A549 (cell line): Measurements from ENCODE around the gene NKIRAS2. TPM values are rescaled to one million over a fixed set of nuclear protein-coding genes. Genes with fewer than 3 reads are reported as not detected.

Source experiments
- ATAC-seq, 2 experiments: fragments of 200-7000 bp in 1 of 2; fragments of >200 bp in 1 of 2; cut with Nextera tagmentation in 1 of 2; cut with Tn5 transposase in 1 of 2; 3 replicates each; pipeline versions ENCODE4 v1.8.0 to v1.9.1; 2018 to 2020; ENCODE audit warnings: mild to moderate bottlenecking in 1 of 2, moderate library complexity in 1 of 2
- CTCF ChIA-PET: fragments of 300-600 bp; sonication (Branson Sonifier 250); formaldehyde crosslinking; extraction: SDS; loops from one replicate; lab custom pipeline; 2021; ENCODE audit warnings: antibody characterized with exemption, inconsistent platforms; lab: Yijun Ruan, JAX
- POLR2A ChIA-PET: fragments of 350-600 bp; formaldehyde crosslinking; extraction: SDS; loops from one replicate; lab custom pipeline; 2021; ENCODE audit warnings: antibody characterized with exemption, inconsistent platforms; lab: Yijun Ruan, JAX
- DNase-seq, 2 experiments: peaks; one replicate each; pipeline versions ENCODE4 v3.0.0 to v3.0.0-alpha.2; 2011 to 2016; ENCODE audit warnings: low read depth in 1 of 2, low spot score in 1 of 2
- FAIRE-seq: peaks from 2 replicates; lab custom pipeline; 2011; peaks lifted over from hg19 to GRCh38; lab: Jason Lieb, UNC
- H3K27ac ChIP-seq, 2 experiments: fragments of >200 bp; sonication (Bioruptor Twin); formaldehyde crosslinking; 3 replicates each; pipeline ENCODE4 v1.5.1; 2016 to 2017
- H3K4me1 ChIP-seq: fragments of >200 bp; sonication (Bioruptor Twin); formaldehyde crosslinking; 3 replicates; pipeline ENCODE4 v1.6.1; 2016
- H3K4me2 ChIP-seq: fragments of >200 bp; sonication (Bioruptor Twin); formaldehyde crosslinking; 3 replicates; pipeline ENCODE4 v1.6.1; 2016
- H3K4me3 ChIP-seq: fragments of >200 bp; sonication (Bioruptor Twin); formaldehyde crosslinking; 3 replicates; pipeline ENCODE4 v1.5.1; 2016
- H3K9me3 ChIP-seq: fragments of >200 bp; sonication (Bioruptor Twin); formaldehyde crosslinking; 3 replicates; pipeline ENCODE4 v1.6.1; 2016
- BCL3 ChIP-seq: fragments of >200 bp; sonication (Bioruptor Twin); formaldehyde crosslinking; IDR thresholded peaks from 3 replicates; pipeline ENCODE4 v1.6.1; 2016
- CBX2 ChIP-seq: fragments of 200-600 bp; sonication (generic); IDR thresholded peaks from 2 replicates; pipeline ENCODE4 v1.6.1; 2016; ENCODE audit warnings: low read depth, mild to moderate bottlenecking, borderline replicate concordance
- CEBPB ChIP-seq, 2 experiments: fragments of >200 bp in 1 of 2; sonication (Bioruptor Twin) in 1 of 2; formaldehyde crosslinking in 1 of 2; IDR thresholded peaks; 2 replicates each; pipeline ENCODE4 v1.6.1; 2012 to 2016
- CHD2 ChIP-seq: fragments of 150-350 bp; IDR thresholded peaks from 2 replicates; pipeline ENCODE4 v1.6.1; 2014; ENCODE audit warnings: low read length; ENCODE audit not compliant: partially characterized antibody
- E2F6 ChIP-seq: IDR thresholded peaks from 2 replicates; pipeline ENCODE4 v1.6.1; 2012; ENCODE audit warnings: low read depth, borderline replicate concordance
- EP300 ChIP-seq, 2 experiments: fragments of >200 bp; sonication (Bioruptor Twin); formaldehyde crosslinking; IDR thresholded peaks; 2 replicates in 1 of 2; 3 replicates in 1 of 2; pipeline ENCODE4 v1.6.1; 2016 to 2017
- ESRRA ChIP-seq: fragments of 150-350 bp; IDR thresholded peaks from 2 replicates; pipeline ENCODE4 v1.6.1; 2014; ENCODE audit warnings: mild to moderate bottlenecking, low read length, borderline replicate concordance
- FOSL2 ChIP-seq, 2 experiments: fragments of 450-650 bp in 1 of 2; fragments of >200 bp in 1 of 2; sonication (Bioruptor Twin) in 1 of 2; formaldehyde crosslinking; IDR thresholded peaks; 2 replicates each; pipeline versions ENCODE4 v1.5.0 to v1.6.1; 2016 to 2020; ENCODE audit warnings: mild to moderate bottlenecking in 1 of 2, moderate library complexity in 1 of 2
- FOXS1 ChIP-seq: fragments of 250-450 bp; sonication (Bioruptor Pico); IDR thresholded peaks from 2 replicates; pipeline ENCODE4 v1.5.0; 2020; ENCODE audit warnings: mild to moderate bottlenecking, moderate library complexity
- HES2 ChIP-seq: fragments of >200 bp; sonication (Bioruptor Twin); formaldehyde crosslinking; IDR thresholded peaks from 2 replicates; pipeline ENCODE4 v1.6.1; 2016
- HOXB5 ChIP-seq: fragments of 250-450 bp; sonication (Bioruptor Pico); IDR thresholded peaks from 2 replicates; pipeline ENCODE4 v1.5.0; 2020; ENCODE audit warnings: mild to moderate bottlenecking, moderate library complexity
- JUNB ChIP-seq: fragments of >200 bp; sonication (Bioruptor Twin); formaldehyde crosslinking; IDR thresholded peaks from 2 replicates; pipeline ENCODE4 v1.6.1; 2016
- MYC ChIP-seq: IDR thresholded peaks from 2 replicates; pipeline ENCODE4 v1.6.1; 2012; ENCODE audit warnings: mild to moderate bottlenecking, inconsistent platforms, low read length, improper control_type of control experiment, borderline replicate concordance
- NFE2L2 ChIP-seq: fragments of 150-350 bp; conservative IDR thresholded peaks from 2 replicates; pipeline ENCODE4 v1.6.1; 2014; ENCODE audit warnings: low read length
- NR3C1 ChIP-seq: fragments of >200 bp; sonication (Bioruptor Twin); formaldehyde crosslinking; IDR thresholded peaks from 3 replicates; pipeline ENCODE4 v1.6.1; 2017
- PBX3 ChIP-seq: IDR thresholded peaks from 2 replicates; pipeline ENCODE4 v1.6.1; 2012
- PHF8 ChIP-seq: fragments of 200-600 bp; sonication (generic); IDR thresholded peaks from 2 replicates; pipeline ENCODE4 v1.6.1; 2016; ENCODE audit warnings: low read depth, mild to moderate bottlenecking, antibody characterized with exemption, moderate library complexity, borderline replicate concordance
- RAD21 ChIP-seq, 2 experiments: fragments of >200 bp in 1 of 2; sonication (Bioruptor Twin) in 1 of 2; formaldehyde crosslinking in 1 of 2; IDR thresholded peaks in 1 of 2; conservative IDR thresholded peaks in 1 of 2; 2 replicates in 1 of 2; 3 replicates in 1 of 2; pipeline ENCODE4 v1.6.1; 2012 to 2018; ENCODE audit warnings: inconsistent platforms in 1 of 2
- RARB ChIP-seq: fragments of 250-450 bp; sonication (Bioruptor Pico); IDR thresholded peaks from 2 replicates; pipeline ENCODE4 v1.8.0; 2021; ENCODE audit warnings: mild to moderate bottlenecking, moderate library complexity
- SMC3 ChIP-seq: fragments of >200 bp; sonication (Bioruptor Twin); formaldehyde crosslinking; IDR thresholded peaks from 3 replicates; pipeline ENCODE4 v1.6.1; 2018; ENCODE audit warnings: inconsistent platforms
- TP53 ChIP-seq: fragments of 250-450 bp; sonication (Bioruptor Pico); IDR thresholded peaks from 2 replicates; pipeline ENCODE4 v1.5.0; 2021; ENCODE audit warnings: mild to moderate bottlenecking, moderate library complexity
- ZSCAN20 ChIP-seq: fragments of 250-450 bp; sonication (Bioruptor Pico); IDR thresholded peaks from 2 replicates; pipeline ENCODE4 v1.8.0; 2022; ENCODE audit warnings: mild to moderate bottlenecking, moderate library complexity
- WGBS: methylation state at CpG from one replicate; pipeline ENCODE4 v1.1.6; 2017; ENCODE audit errors: missing lambda C conversion rate; 5-methylcytosine and 5-hydroxymethylcytosine counted together
- polyA plus RNA-seq, 4 experiments: library from polyadenylated mRNA; depleted of rRNA in 3 of 4; stranded (reverse); fragments of >200 nt; fragmentation: RNase III in 1 of 4; extraction: RNeasy Plus Mini Kit Qiagen cat#74134 plus additional on column Dnase treatment in 1 of 4; gene quantifications; 2 replicates in 3 of 4; 3 replicates in 1 of 4; pipeline ENCODE4 v1.2.3, GENCODE V29; 2011 to 2017

Gene NKIRAS2
- polyA plus RNA-seq, 2 of the 4 experiments (the other 2 are of a cell fraction): 48.0 to 52.2 TPM

GRCh38 chr17:42056635-42057034 lies 36.7 kb downstream of the NKIRAS2 start:
- Histone ChIP-seq H3K27ac (no peak overlapping the region), H3K9me3 (no peaks in the 10 kb centered on the region), H3K4me3 (no peak overlapping the region), H3K4me2 (no peak overlapping the region), H3K4me1 (no peaks in the 10 kb centered on the region)
- ATAC-seq: no peak
- ChIA-PET POLR2A (no interaction called here), CTCF (interaction anchor here (0.6 to 16.9 kb wide), 8 partner anchors 9 to 124 kb away, joined by 3 to 454 read pairs (median 7); partner anchors contain the start of genes DHX58, KAT2A, NKIRAS2 and ZNF385C)
- no peak for DNase-seq
- 72% methylated on average over 3 of the region's 3 CpGs for WGBS
- no peak for FAIRE-seq
- TF ChIP-seq EP300 (IDR thresholded peaks at IDR 0.05) (no peak), RARB (CRISPR knock-in tag) (no peak)

GRCh38 chr17:42058063-42058462 lies 38.2 kb downstream of the NKIRAS2 start:
- FAIRE-seq (no peak), ATAC-seq (no peak), DNase-seq (no peak)
- TF ChIP-seq FOSL2 (IDR thresholded peaks at IDR 0.05): no peak
- TF ChIP-seq FOSL2 (CRISPR knock-in tag; IDR thresholded peaks at IDR 0.05): no peak
- TF ChIP-seq ESRRA: no peak
- no peak for TF ChIP-seq CEBPB (IDR thresholded peaks at IDR 0.05)
- TF ChIP-seq ZSCAN20 (CRISPR knock-in tag): no peak
- TF ChIP-seq RAD21 (conservative IDR thresholded peaks at IDR 0.05 in 1 of 2, IDR thresholded peaks at IDR 0.05 in 1 of 2): no peak
- TF ChIP-seq TP53 (CRISPR knock-in tag): no peak
- TF ChIP-seq SMC3: no peak
- 77% methylated on average over 7 of the region's 7 CpGs for whole genome bisulfite sequencing
- no peak overlapping the region for H3K27ac ChIP-seq
- no peaks in the 10 kb centered on the region for H3K4me1 ChIP-seq
- CTCF ChIA-PET: interaction anchor here (1.3 to 16.9 kb wide), 6 partner anchors 10 to 459 kb away, joined by 3 to 454 read pairs (median 6); partner anchors contain the start of genes DHX58, KAT2A, NKIRAS2 and ZNF385C
- H3K4me2 ChIP-seq: no peak overlapping the region
- H3K4me3 ChIP-seq: no peak overlapping the region
- no peaks in the 10 kb centered on the region for H3K9me3 ChIP-seq
- POLR2A ChIA-PET: no interaction called here

- FAIRE-seq: no peak
- TF ChIP-seq E2F6 (no peak), CHD2 (no peak)
- TF ChIP-seq, all 56 proteins: peak for 0
- Histone ChIP-seq H3K4me1 (no peaks in the 10 kb centered on the region), H3K9me3 (no peaks in the 10 kb centered on the region), H3K27ac (no peak overlapping the region), H3K4me3 (no peak overlapping the region), H3K4me2 (no peak overlapping the region)
- ChIA-PET CTCF (interaction anchor here (0.5 to 16.9 kb wide), 8 partner anchors 8 to 348 kb away, joined by 3 to 454 read pairs (median 6); partner anchors contain the start of genes DHX58, KAT2A, NKIRAS2 and ZNF385C), POLR2A (no interaction called here)
- DNase-seq (no peak), ATAC-seq (no peak)
- WGBS: 60% methylated on average over 4 of the region's 4 CpGs
Measured at GRCh38 chr17:42059815-42060214, 39.9 kb downstream of the NKIRAS2 start.

- H3K27ac ChIP-seq: no peak overlapping the region
- ATAC-seq (no peak), DNase-seq (no peak), FAIRE-seq (no peak)
- no peak for TF ChIP-seq CBX2
- TF ChIP-seq FOXS1 (CRISPR knock-in tag): no peak
- no peak for TF ChIP-seq HES2
- no peak for TF ChIP-seq PBX3
- TF ChIP-seq HOXB5 (CRISPR knock-in tag): no peak
- no peak for TF ChIP-seq NFE2L2
- no peak for TF ChIP-seq NR3C1
- TF ChIP-seq JUNB: no peak
- no peak for TF ChIP-seq BCL3
- TF ChIP-seq MYC: no peak
- no peak for TF ChIP-seq PHF8
- H3K4me2 ChIP-seq: no peak overlapping the region
- 62% methylated on average over 4 of the region's 4 CpGs for WGBS
- POLR2A ChIA-PET: no interaction called here
- CTCF ChIA-PET: interaction anchor here (0.9 to 16.9 kb wide), 6 partner anchors 8 to 97 kb away, joined by 3 to 454 read pairs (median 6); partner anchors contain the start of genes DHX58, KAT2A and ZNF385C
- no peak overlapping the region for H3K4me3 ChIP-seq
- H3K9me3 ChIP-seq: no peaks in the 10 kb centered on the region
- H3K4me1 ChIP-seq: no peaks in the 10 kb centered on the region
Measured at GRCh38 chr17:42060231-42060630, 40.3 kb downstream of the NKIRAS2 start.
